Measurements from ENCODE around the gene ATXN1.

Gene ATXN1

GRCh38 chr6:16778521-16778920 lies 17.3 kb upstream of the ATXN1 start:
- CTCF ChIA-PET: interaction anchor here (0.7 to 1.7 kb wide), 5 partner anchors 15 to 439 kb away, joined by 3 to 6 read pairs (median 3); no protein-coding TSS in a partner anchor
- H3K4me3 ChIP-seq (ENCODE audit: low read depth, low read length): no peak overlapping the region
- H3K9me3 ChIP-seq (ENCODE audit: control insufficient read depth, insufficient read depth, low read depth, low read length): no peaks in the 10 kb centered on the region
- H3K4me1 ChIP-seq (ENCODE audit: control insufficient read depth, insufficient read depth, low read length): peaks cover 12% of the 10 kb centered on the region; the same call in 1 of the 2 replicates
- POLR2A ChIA-PET: no interaction called here
- H3K36me3 ChIP-seq (ENCODE audit: control insufficient read depth in 2 of 2, insufficient read depth in 1 of 2, low read length in 2 of 2): no peaks in the 10 kb centered on the region
- TF ChIP-seq, protein P1, sequence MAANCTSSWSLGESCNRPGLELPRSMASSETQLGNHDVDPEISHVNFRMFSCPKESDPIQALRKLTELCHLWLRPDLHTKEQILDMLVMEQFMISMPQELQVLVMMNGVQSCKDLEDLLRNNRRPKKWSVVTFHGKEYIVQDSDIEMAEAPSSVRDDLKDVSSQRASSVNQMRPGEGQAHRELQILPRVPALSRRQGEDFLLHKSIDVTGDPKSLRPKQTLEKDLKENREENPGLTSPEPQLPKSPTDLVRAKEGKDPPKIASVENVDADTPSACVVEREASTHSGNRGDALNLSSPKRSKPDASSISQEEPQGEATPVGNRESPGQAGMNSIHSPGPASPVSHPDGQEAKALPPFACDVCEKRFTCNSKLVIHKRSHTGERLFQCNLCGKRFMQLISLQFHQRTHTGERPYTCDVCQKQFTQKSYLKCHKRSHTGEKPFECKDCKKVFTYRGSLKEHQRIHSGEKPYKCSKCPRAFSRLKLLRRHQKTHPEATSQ (tag by site-specific recombination; IDR thresholded peaks at IDR 0.05): no peak
- TF ChIP-seq ZNF248 (tag by site-specific recombination; IDR thresholded peaks at IDR 0.05) (no peak), ZNF394 (tag by site-specific recombination; IDR thresholded peaks at IDR 0.05; ENCODE audit: borderline replicate concordance) (no peak), SCRT2 (tag by site-specific recombination; IDR thresholded peaks at IDR 0.05) (no peak), ZNF211 (tag by site-specific recombination; IDR thresholded peaks at IDR 0.05; ENCODE audit: low read depth) (no peak), ZNF146 (tag by site-specific recombination; IDR thresholded peaks at IDR 0.05) (no peak), ZNF561 (tag by site-specific recombination; IDR thresholded peaks at IDR 0.05; ENCODE audit: borderline replicate concordance) (no peak)
- TF ChIP-seq, protein P2, sequence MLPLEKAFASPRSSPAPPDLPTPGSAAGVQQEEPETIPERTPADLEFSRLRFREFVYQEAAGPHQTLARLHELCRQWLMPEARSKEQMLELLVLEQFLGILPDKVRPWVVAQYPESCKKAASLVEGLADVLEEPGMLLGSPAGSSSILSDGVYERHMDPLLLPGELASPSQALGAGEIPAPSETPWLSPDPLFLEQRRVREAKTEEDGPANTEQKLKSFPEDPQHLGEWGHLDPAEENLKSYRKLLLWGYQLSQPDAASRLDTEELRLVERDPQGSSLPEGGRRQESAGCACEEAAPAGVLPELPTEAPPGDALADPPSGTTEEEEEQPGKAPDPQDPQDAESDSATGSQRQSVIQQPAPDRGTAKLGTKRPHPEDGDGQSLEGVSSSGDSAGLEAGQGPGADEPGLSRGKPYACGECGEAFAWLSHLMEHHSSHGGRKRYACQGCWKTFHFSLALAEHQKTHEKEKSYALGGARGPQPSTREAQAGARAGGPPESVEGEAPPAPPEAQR (tag by site-specific recombination; IDR thresholded peaks at IDR 0.05): no peak
- TF ChIP-seq, protein P3, sequence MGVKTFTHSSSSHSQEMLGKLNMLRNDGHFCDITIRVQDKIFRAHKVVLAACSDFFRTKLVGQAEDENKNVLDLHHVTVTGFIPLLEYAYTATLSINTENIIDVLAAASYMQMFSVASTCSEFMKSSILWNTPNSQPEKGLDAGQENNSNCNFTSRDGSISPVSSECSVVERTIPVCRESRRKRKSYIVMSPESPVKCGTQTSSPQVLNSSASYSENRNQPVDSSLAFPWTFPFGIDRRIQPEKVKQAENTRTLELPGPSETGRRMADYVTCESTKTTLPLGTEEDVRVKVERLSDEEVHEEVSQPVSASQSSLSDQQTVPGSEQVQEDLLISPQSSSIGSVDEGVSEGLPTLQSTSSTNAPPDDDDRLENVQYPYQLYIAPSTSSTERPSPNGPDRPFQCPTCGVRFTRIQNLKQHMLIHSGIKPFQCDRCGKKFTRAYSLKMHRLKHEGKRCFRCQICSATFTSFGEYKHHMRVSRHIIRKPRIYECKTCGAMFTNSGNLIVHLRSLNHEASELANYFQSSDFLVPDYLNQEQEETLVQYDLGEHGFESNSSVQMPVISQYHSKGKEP (tag by site-specific recombination; IDR thresholded peaks at IDR 0.05): 0 out of 2 replicates have a peak, but pooled peaks have one; percentile 17
- H3K27ac ChIP-seq (ENCODE audit: extremely low read depth, low read depth, low read length): no peak overlapping the region

DNA sequence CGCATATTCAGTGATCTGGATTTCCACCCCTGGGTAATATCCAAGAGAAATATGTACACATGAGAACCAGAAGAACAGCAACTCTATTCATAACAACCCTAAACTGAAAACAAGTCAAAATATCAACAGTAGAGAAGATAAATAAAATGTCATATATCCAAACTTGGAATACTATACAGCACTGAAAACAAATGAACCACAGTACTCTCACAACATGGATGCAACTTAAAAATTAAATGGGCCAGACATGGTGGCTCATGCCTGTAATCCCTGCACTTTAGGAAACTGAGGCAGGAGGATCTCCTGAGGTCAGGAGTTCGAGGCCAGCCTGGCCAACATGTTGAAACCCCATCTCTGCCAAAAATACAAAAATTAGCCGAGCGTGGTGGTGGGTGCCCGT lies 16.5 kb upstream of the ATXN1 start:
- TF ChIP-seq ZNF146 (tag by site-specific recombination; IDR thresholded peaks at IDR 0.05) (peak; percentile 96), ZNF280D (tag by site-specific recombination; IDR thresholded peaks at IDR 0.05) (peak; percentile 76; the same call in 1 of the 2 replicates), ZNF48 (tag by site-specific recombination; IDR thresholded peaks at IDR 0.05) (no peak), HOXA7 (CRISPR knock-in tag; IDR thresholded peaks at IDR 0.05; ENCODE audit: borderline replicate concordance) (no peak)
- TF ChIP-seq, protein P4, sequence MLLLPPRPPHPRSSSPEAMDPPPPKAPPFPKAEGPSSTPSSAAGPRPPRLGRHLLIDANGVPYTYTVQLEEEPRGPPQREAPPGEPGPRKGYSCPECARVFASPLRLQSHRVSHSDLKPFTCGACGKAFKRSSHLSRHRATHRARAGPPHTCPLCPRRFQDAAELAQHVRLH (tag by site-specific recombination; IDR thresholded peaks at IDR 0.05): peak; percentile 70; the same call in 1 of the 2 replicates
- CTCF ChIA-PET: interaction anchor here (0.7 to 1.7 kb wide), 4 partner anchors 14 to 290 kb away, joined by 3 to 6 read pairs (median 6); no protein-coding TSS in a partner anchor
- Histone ChIP-seq H3K27ac (ENCODE audit: extremely low read depth, low read depth, low read length) (no peak overlapping the region), H3K9me3 (ENCODE audit: control insufficient read depth, insufficient read depth, low read depth, low read length) (no peaks in the 10 kb centered on the region), H3K36me3 (ENCODE audit: control insufficient read depth in 2 of 2, insufficient read depth in 1 of 2, low read length in 2 of 2) (no peaks in the 10 kb centered on the region), H3K4me3 (ENCODE audit: low read depth, low read length) (no peak overlapping the region), H3K4me1 (ENCODE audit: control insufficient read depth, insufficient read depth, low read length) (peaks cover 9% of the 10 kb centered on the region; the same call in 1 of the 2 replicates)
- POLR2A ChIA-PET: no interaction called here
